Left kidney (tissue), 2 donors: ENCODE results near the gene ENDOG. TPM values are rescaled to one million over a fixed set of nuclear protein-coding genes. Genes with fewer than 3 reads are reported as not detected.
"Not testable (repeated sequence)": the region's sequence is repeated elsewhere in the genome, so short reads cannot be mapped to it uniquely, and the experiment has no call there.

Source experiments
- DNase-seq: peaks from one replicate; pipeline ENCODE4 v3.0.0-alpha.2; 2013
- polyA plus RNA-seq: library from polyadenylated mRNA; unstranded; fragments of 120-200 nt; gene quantifications from one replicate; pipeline ENCODE4 v1.2.1, GENCODE V29; 2013; ENCODE audit not compliant: insufficient read length

The ENDOG gene
- polyA plus RNA-seq, 1 donor, result 6.7 TPM

- DNase-seq, result no peak
Measured at GRCh38 chr9:128792978-128793686, 25.2 kb upstream of the ENDOG start.

- not testable (repeated sequence) for DNase-seq
Measured at GRCh38 chr9:128794961-128795360, 23.3 kb upstream of the ENDOG start.

GRCh38 chr9:128798896-128799295 is 19.4 kb upstream of the ENDOG start:
- no peak for DNase-seq

DNA sequence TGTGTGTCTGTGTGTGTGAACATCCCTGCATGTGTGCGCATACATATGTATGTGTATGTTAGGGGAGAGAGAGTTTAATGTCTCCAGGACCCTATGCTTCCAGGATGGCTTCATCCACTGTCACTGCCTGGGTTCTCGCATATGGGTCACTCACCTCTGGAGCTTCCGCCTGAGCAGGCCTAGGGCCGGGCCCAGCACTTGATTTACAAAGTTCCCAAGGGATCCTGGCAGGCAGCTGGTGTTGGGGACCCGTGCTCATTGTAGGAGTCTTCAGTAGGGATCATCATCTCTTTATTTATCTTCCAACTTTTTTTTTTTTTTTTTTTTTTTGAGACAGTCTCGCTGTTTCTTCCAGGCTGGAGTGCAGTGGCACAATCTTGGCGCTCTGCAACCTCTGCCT is 18.2 kb upstream of the ENDOG start:
- DNase-seq, result no peak

DNA sequence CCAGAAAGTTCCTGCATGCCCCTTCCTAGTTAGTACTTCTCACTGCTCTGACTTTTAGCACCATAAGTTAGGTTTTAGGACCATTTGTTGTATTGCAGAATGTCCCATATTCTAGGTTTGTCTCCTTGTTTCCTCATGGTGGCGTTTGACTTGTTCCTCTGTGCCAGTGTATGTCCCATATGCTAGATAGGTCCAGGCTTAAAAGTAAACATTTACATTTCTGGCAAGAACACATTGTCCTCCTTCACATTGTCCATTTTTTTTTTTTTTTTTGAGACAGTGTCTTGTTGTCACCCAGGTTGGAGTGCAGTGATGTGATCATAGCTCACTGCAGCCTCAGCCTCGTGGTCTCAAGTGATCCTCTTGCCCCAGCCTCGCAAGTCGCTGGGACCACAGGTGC is 15.8 kb upstream of the ENDOG start:
- DNase-seq, result no peak

- DNase-seq, result no peak
Measured at GRCh38 chr9:128805661-128806060, 12.6 kb upstream of the ENDOG start.

- no peak for DNase-seq
Measured at GRCh38 chr9:128807827-128808226, 10.5 kb upstream of the ENDOG start.

DNA sequence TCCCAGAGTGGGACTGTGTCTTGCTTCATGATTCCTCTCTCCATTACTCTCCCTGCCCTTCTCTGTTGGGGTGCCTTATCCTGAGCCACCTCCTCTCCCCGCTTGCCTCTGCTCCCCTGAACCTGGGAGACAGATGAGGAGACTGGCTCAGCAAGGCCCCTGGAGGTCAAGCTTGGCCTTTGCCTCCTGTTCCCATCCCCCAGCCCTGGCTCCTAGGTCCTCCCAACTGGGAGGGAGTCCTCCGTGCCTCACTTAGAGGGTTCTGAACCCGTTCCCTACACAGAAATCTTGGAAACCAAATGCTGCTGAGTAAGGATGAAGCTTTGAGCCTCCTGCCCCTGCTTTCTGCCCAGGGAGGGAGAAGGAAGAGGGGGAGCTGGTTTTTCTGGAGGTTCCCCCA is 9.8 kb upstream of the ENDOG start:
- no peak for DNase-seq

GRCh38 chr9:128809036-128809599 is 9.2 kb upstream of the ENDOG start:
- DNase-seq, result no peak

- DNase-seq, result no peak
Measured at GRCh38 chr9:128809831-128810230, 8.5 kb upstream of the ENDOG start.

DNA sequence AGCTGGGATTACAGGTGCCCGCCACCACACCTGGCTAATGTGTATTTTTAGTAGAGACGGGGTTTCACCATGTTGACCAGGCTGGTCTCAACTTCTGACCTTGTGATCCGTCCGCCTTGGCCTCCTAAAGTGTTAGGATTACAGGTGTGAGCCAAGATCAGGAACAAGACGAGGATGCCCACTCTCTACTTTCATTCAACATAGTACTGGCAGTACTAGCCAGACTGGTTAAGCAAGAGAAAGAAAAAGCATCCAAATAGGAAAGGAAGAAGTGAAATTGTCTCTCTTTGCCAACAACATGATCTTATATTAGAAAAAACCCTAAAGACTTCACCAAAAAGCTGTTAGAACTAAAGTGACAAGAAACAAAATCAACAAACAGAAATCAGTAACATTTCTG is 7.4 kb upstream of the ENDOG start:
- no peak for DNase-seq

DNA sequence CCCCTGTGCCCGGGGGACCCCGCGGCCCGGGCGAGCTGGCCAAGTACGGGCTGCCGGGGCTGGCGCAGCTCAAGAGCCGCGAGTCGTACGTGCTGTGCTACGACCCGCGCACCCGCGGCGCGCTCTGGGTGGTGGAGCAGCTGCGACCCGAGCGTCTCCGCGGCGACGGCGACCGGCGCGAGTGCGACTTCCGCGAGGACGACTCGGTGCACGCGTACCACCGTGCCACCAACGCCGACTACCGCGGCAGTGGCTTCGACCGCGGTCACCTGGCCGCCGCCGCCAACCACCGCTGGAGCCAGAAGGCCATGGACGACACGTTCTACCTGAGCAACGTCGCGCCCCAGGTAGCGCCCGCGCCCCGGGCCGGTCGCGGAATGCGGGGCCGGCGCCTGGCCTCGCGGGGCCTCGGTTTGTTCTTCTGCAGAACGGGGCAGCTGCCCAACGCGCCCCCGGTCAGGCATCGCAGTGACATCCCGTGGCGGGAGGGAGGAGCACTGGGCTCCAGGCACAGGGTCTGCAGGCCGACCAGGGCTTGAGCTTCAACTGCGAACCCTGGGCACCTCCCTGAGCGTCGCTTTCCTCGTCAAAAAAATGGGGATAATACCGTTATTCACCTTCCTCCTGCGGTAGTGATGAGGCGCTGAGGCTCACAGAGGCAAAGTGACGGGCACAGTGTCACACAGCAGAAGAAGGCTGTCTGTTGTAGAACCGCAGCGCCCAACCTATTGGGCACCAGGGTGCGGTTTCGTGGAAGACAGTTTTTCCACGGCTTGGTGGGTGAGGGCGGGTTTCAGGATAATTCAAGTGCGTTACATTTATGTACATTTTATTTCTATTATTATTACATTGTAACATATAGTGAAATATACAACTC is 777 bp downstream of the ENDOG start:
- DNase-seq, result no peak

DNA sequence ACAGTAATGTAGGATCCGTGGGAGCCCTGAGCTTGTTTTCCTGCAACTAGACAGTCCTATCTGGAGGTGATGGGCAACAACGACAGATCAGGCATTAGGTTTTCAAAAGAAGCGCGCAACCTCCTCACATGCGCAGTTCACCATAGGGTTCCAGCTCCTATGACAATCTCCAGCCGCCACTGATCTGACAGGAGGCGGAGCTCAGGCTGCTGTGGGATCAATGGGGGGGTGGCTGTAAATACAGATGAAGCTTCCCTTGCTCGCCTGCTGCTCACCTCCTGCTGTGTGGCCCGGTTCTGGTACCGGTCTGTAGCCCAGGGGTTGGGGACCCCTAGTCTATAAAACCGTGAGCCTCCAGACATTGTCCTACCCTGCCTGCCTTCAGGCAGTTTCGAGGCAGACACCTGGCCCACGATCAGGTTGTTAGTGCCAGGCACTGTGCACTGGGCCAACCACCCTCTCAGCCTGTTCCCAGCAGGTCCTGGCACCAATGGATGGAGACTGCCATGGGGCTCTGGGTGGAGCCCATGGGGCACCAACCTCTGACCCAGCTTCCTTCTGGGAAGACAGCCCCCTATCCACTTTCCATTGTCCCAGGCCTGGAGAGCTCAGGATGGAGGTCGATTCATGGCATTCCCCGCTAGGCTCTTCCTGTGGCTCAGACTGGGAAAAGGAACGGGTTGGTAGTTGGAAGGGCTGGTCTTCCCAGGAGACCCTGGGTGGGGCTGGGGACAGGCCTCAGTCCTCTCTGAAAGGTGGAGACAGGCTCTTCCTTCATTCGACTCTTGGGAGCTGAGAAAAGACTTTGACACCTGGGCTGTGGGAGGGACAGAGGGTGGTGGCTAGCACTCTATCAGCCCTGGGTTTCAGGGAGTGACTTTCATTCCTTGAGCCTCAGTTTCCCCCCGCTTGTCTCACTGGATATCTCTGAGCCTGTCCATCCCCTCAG is 1.7 kb downstream of the ENDOG start:
- DNase-seq, result no peak

GRCh38 chr9:128820665-128821583 is 2.6 kb downstream of the ENDOG start:
- DNase-seq, result no peak

GRCh38 chr9:128821584-128822406 is 3.5 kb downstream of the ENDOG start:
- no peak for DNase-seq

DNA sequence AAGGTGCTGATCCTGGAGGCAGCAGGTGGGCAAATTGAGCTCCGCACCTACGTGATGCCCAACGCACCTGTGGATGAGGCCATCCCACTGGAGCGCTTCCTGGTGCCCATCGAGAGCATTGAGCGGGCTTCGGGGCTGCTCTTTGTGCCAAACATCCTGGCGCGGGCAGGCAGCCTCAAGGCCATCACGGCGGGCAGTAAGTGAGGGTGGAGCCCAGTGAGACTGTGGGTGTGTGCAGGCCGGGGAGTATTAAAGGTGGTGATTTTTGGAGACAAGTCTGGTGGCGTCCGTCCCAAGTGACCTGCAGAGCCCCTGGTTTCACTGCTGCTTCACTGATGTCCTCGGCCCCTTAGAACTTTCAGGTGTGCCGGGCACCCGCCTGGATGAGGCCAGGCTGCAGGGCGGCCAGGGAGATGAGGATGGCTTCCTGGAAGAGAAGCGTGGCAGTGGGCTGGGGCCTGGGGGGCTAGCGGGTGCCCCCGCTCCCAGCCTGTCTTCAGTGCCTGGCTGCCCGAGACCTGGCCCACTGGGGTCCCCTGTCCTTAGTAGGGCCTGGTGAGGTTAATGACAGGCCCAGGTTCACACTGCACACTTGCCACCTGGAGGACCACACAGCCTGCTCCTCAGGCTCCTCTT is 4.2 kb downstream of the ENDOG start:
- DNase-seq, result no peak

DNA sequence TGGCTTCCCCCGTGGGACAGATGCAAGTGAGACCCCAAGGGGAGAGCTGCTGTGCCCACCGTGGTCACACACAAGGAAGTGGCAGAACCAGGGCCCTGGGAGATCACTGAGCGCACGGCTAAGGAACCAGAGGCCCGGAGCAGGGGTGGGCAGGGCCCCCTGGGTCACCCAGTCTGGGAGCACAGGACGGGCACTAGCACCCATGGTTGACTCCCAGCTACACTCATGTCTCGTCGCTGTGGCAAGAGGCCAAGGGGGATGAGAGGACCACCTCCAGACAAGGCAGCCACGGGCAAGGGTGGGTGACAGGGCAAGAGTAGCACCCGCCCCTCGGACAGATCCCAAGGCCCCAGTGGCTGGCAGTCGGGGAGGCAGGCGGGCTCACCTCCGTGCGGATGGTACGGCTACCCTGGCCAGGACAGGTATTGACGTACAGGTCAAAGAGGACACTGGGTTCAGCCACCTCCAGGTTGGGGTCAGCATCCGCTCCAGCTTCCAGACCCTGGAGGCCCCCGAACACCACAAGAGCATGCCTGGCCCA is 5.1 kb downstream of the ENDOG start:
- DNase-seq, result no peak

GRCh38 chr9:128823903-128824406 is 5.7 kb downstream of the ENDOG start:
- no peak for DNase-seq

- no peak for DNase-seq
Measured at GRCh38 chr9:128824911-128825310, 6.6 kb downstream of the ENDOG start.
